ENCODE data around the gene CCDC122. TPM values are rescaled to one million over a fixed set of nuclear protein-coding genes. Genes with fewer than 3 reads are reported as not detected.

Gene CCDC122
- total and polyA plus RNA-seq, 10 of the 15 experiments (the other 5 are each of a cell fraction or from before 2014, with no cell fraction given), result 1.0 to 4.5 (median 2.9) TPM; not detected in 1

- no peak for TF ChIP-seq ZBTB40 (IDR thresholded peaks at IDR 0.05; ENCODE audit: borderline replicate concordance)
- no peak for TF ChIP-seq USF2 (IDR thresholded peaks at IDR 0.05; ENCODE audit: borderline replicate concordance, low read depth, low read length)
- no peak for TF ChIP-seq TARDBP (IDR thresholded peaks at IDR 0.05; ENCODE audit: borderline replicate concordance)
- TF ChIP-seq CBX5 (IDR thresholded peaks at IDR 0.05; ENCODE audit: low read depth), result no peak
- no peak for TF ChIP-seq ATF2 (IDR thresholded peaks at IDR 0.05; ENCODE audit: low read length)
Measured at GRCh38 chr13:43822969-43823368, 56.6 kb downstream of the CCDC122 start (continued).

- ATAC-seq, result no peak
- POLR2A ChIA-PET, result no interaction called here
- Histone ChIP-seq H3K4me1 (ENCODE audit: control insufficient read depth, insufficient read depth, low read length) (no peaks in the 10 kb centered on the region), H4K20me1 (ENCODE audit: control insufficient read depth, insufficient read depth) (no peaks in the 10 kb centered on the region), H3K79me2 (ENCODE audit: control insufficient read depth, insufficient read depth, low read length) (no peaks in the 10 kb centered on the region), H3K4me2 (ENCODE audit: control insufficient read depth, insufficient read depth) (no peak overlapping the region), H3K9me3 (replicated peaks; ENCODE audit: control insufficient read depth, insufficient read depth, low read length) (no peaks in the 10 kb centered on the region), H3K9ac (ENCODE audit: control insufficient read depth, insufficient read depth, low read length) (no peak overlapping the region), H3K27ac (ENCODE audit: control insufficient read depth, insufficient read depth) (no peak overlapping the region), H3K27me3 (replicated peaks in 1 of 2; ENCODE audit: control insufficient read depth in 2 of 2, insufficient read depth in 2 of 2, low read length in 1 of 2) (no peaks in the 10 kb centered on the region; a peak in 1 of 4 replicates), H2AFZ (ENCODE audit: control insufficient read depth, low read depth, low read length) (no peak overlapping the region), H3K4me3 (no peak overlapping the region), H3K36me3 (ENCODE audit: control insufficient read depth in 2 of 2, insufficient read depth in 2 of 2, low read length in 1 of 2) (no peaks in the 10 kb centered on the region)
- DNase-seq (ENCODE audit: low read depth, low spot score), result no peak
- SMC1A ChIA-PET (ENCODE audit: uncharacterized antibody, unreplicated experiment), result interaction anchor here (1.1 kb wide), 1 partner anchor 11 kb away, joined by 4 read pairs; no protein-coding TSS in a partner anchor
- intact Hi-C loops (cut with micrococcal nuclease; ENCODE audit: unreplicated experiment) (no loop called here), in situ Hi-C loops (cut with MboI) (no loop called here)
- CTCF ChIA-PET, result interaction anchor here (1.2 kb wide), 1 partner anchor 12 kb away, joined by 5 read pairs; no protein-coding TSS in a partner anchor
- WGBS (ENCODE audit: insufficient coverage, insufficient replicate concordance, low lambda C conversion rate, missing lambda C conversion rate), result 28% methylated on average over 4 of the region's 4 CpGs
- FAIRE-seq, result no peak
- BruUV-seq (replicated peaks), result no TSS peak
- RAD21 ChIA-PET (ENCODE audit: unreplicated experiment), result no interaction called here
- no peak for TF ChIP-seq FOXM1 (IDR thresholded peaks at IDR 0.05; ENCODE audit: low read depth, low read length)
- TF ChIP-seq ATF7 (IDR thresholded peaks at IDR 0.05; ENCODE audit: low read depth), result no peak
- TF ChIP-seq, protein P1, sequence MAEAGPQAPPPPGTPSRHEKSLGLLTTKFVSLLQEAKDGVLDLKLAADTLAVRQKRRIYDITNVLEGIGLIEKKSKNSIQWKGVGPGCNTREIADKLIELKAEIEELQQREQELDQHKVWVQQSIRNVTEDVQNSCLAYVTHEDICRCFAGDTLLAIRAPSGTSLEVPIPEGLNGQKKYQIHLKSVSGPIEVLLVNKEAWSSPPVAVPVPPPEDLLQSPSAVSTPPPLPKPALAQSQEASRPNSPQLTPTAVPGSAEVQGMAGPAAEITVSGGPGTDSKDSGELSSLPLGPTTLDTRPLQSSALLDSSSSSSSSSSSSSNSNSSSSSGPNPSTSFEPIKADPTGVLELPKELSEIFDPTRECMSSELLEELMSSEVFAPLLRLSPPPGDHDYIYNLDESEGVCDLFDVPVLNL (IDR thresholded peaks at IDR 0.05; ENCODE audit: low read depth, low read length), result no peak
- no peak for TF ChIP-seq GABPA (IDR thresholded peaks at IDR 0.05; ENCODE audit: low read depth)
- TF ChIP-seq NR2C2 (IDR thresholded peaks at IDR 0.05; ENCODE audit: borderline replicate concordance, control insufficient read depth, insufficient read length, low read depth), result no peak
- no peak for TF ChIP-seq SMARCA5 (IDR thresholded peaks at IDR 0.05)
- TF ChIP-seq CREM (IDR thresholded peaks at IDR 0.05; ENCODE audit: low read depth), result no peak
Measured at GRCh38 chr13:43816401-43816889, 63.1 kb downstream of the CCDC122 start.
